GM12878 (cell line): ENCODE data around the gene RSPRY1. TPM values are rescaled to one million over a fixed set of nuclear protein-coding genes. Genes with fewer than 3 reads are reported as not detected.

Experiments
- ATAC-seq: fragments of 200-7000 bp; cut with Tn5 transposase; 3 replicates; pipeline ENCODE4 v1.9.1; 2020; ENCODE audit warnings: mild to moderate bottlenecking, moderate library complexity
- BruUV-seq: library from RNA; stranded (reverse); fragments of 400-500 nt; replicated peaks from 2 replicates; lab custom pipeline; 2021; lab: Mats Ljungman, UMichigan
- CTCF ChIA-PET: fragments of 300-600 bp; sonication (Branson Sonifier 250); formaldehyde crosslinking; extraction: SDS; loops from one replicate; lab custom pipeline; 2021; ENCODE audit warnings: inconsistent platforms; lab: Yijun Ruan, JAX
- POLR2A ChIA-PET: fragments of 350-600 bp; formaldehyde crosslinking; extraction: SDS; loops from one replicate; lab custom pipeline; 2021; ENCODE audit warnings: inconsistent platforms; lab: Charles Lee
- RAD21 ChIA-PET: fragments of 300-600 bp; sonication (Branson Sonifier 250); formaldehyde crosslinking; loops from one replicate; lab custom pipeline; 2023; ENCODE audit warnings: antibody characterized with exemption; ENCODE audit not compliant: unreplicated experiment; lab: Charles Lee
- SMC1A ChIA-PET: fragments of 300-600 bp; sonication (Branson Sonifier 250); formaldehyde crosslinking; loops from one replicate; lab custom pipeline; 2023; ENCODE audit not compliant: unreplicated experiment, uncharacterized antibody; lab: Charles Lee
- DNase-seq: peaks from one replicate; pipeline ENCODE4 v3.0.0-alpha.2; 2011; ENCODE audit warnings: low read depth, low spot score
- FAIRE-seq: peaks from 3 replicates; lab custom pipeline; 2011; peaks lifted over from hg19 to GRCh38; lab: Jason Lieb, UNC
- H2AFZ ChIP-seq: 2 replicates; pipeline ENCODE4 v1.6.0; 2011; ENCODE audit warnings: low read depth, low read length, control low read depth; ENCODE audit not compliant: control insufficient read depth
- H3K27ac ChIP-seq: 2 replicates; pipeline ENCODE4 v1.5.1; 2011; ENCODE audit warnings: control low read depth; ENCODE audit not compliant: control insufficient read depth, insufficient read depth
- H3K27me3 ChIP-seq, 2 experiments: replicated peaks in 1 of 2; 2 replicates each; pipeline versions ENCODE4 v1.6.0 to v1.6.1; 2011; ENCODE audit warnings: low read length in 1 of 2; ENCODE audit not compliant: control insufficient read depth in 2 of 2, insufficient read depth in 2 of 2
- H3K36me3 ChIP-seq, 2 experiments: 2 replicates each; pipeline ENCODE4 v1.5.1; 2011; ENCODE audit warnings: low read length in 1 of 2; ENCODE audit not compliant: control insufficient read depth in 2 of 2, insufficient read depth in 2 of 2
- H3K4me1 ChIP-seq: 2 replicates; pipeline ENCODE4 v1.6.1; 2011; ENCODE audit warnings: mild to moderate bottlenecking, low read length, moderate library complexity, mixed read lengths; ENCODE audit not compliant: control insufficient read depth, insufficient read depth
- H3K4me2 ChIP-seq: 2 replicates; pipeline ENCODE4 v1.6.0; 2011; ENCODE audit warnings: control low read depth; ENCODE audit not compliant: control insufficient read depth, insufficient read depth
- H3K4me3 ChIP-seq: fragments of 200-600 bp; sonication (generic); 2 replicates; pipeline ENCODE4 v1.5.1; 2016
- H3K79me2 ChIP-seq: 2 replicates; pipeline ENCODE4 v1.6.0; 2011; ENCODE audit warnings: low read length; ENCODE audit not compliant: control insufficient read depth, insufficient read depth
- H3K9ac ChIP-seq: 2 replicates; pipeline ENCODE4 v1.8.0; 2011; ENCODE audit warnings: low read length, control low read depth, mixed read lengths; ENCODE audit not compliant: control insufficient read depth, insufficient read depth
- H3K9me3 ChIP-seq: replicated peaks from 3 replicates; pipeline ENCODE4 v1.5.1; 2011; ENCODE audit warnings: mild to moderate bottlenecking, low read length; ENCODE audit not compliant: control insufficient read depth, insufficient read depth
- H4K20me1 ChIP-seq: 2 replicates; pipeline ENCODE4 v1.6.0; 2011; ENCODE audit not compliant: control insufficient read depth, insufficient read depth
- CHD1 ChIP-seq: IDR thresholded peaks from 2 replicates; pipeline ENCODE4 v1.6.1; 2012; ENCODE audit warnings: low read depth, low read length, improper control_type of control experiment
- ELK1 ChIP-seq: IDR thresholded peaks from 2 replicates; pipeline ENCODE4 v1.6.1; 2012; ENCODE audit warnings: low read depth, low read length, improper control_type of control experiment
- KAT2A ChIP-seq: conservative IDR thresholded peaks from 2 replicates; pipeline ENCODE4 v1.6.1; 2011; ENCODE audit warnings: low read depth, low read length; ENCODE audit not compliant: control insufficient read depth
- WGBS: methylation state at CpG from one replicate; pipeline ENCODE4 v1.1.6; 2016; ENCODE audit warnings: low lambda C conversion rate; ENCODE audit not compliant: insufficient replicate concordance, insufficient coverage; ENCODE audit errors: missing lambda C conversion rate; 5-methylcytosine and 5-hydroxymethylcytosine counted together
- in situ Hi-C: fragments of 300-500 bp; cut with MboI; formaldehyde crosslinking; loops from 9 replicates; pipeline ENCODE4 v1.14.3; 2018; ENCODE audit warnings: mixed read lengths
- intact Hi-C: fragments of 100-400 bp; cut with micrococcal nuclease; formaldehyde crosslinking; loops from one replicate; pipeline ENCODE4 v1.14.2; 2022; ENCODE audit not compliant: unreplicated experiment
- polyA plus RNA-seq, 11 experiments: library from polyadenylated mRNA; depleted of rRNA in 4 of 11; unstranded in 6 of 11; stranded (reverse) in 5 of 11; fragments of >200 nt; fragmentation: Nextera tagmentation in 4 of 11; fragmentation: Illumina TruSeq in 1 of 11; extraction: Ambion mirVana in 4 of 11; extraction: Trizol in 1 of 11; gene quantifications; 1 replicate in 1 of 11; 2 replicates in 10 of 11; pipeline versions ENCODE4 v1.2.1 to v1.2.3, GENCODE V29; 2011 to 2016; ENCODE audit warnings: inconsistent platforms in 2 of 11, missing spikeins in 2 of 11, low read depth in 1 of 11
- total RNA-seq, 4 experiments: library from RNA; depleted of rRNA in 3 of 4; stranded (reverse); fragments of >200 nt in 3 of 4; fragmentation: Illumina TruSeq in 1 of 4; extraction: Trizol in 1 of 4; gene quantifications; 2 replicates each; pipeline versions ENCODE4 v1.2.1 to v1.2.3, GENCODE V29; 2013 to 2021

The RSPRY1 gene
- total and polyA plus RNA-seq, 10 of the 15 experiments (the other 5 are each of a cell fraction or from before 2014, with no cell fraction given) = 18.5 to 57.0 (median 41.2) TPM

GRCh38 chr16:57152096-57153093 lies 33.7 kb upstream of the RSPRY1 start:
- peak; percentile 45; the same call in 2 of the 3 replicates for ATAC-seq
- in situ Hi-C loops = no loop called here

More at GRCh38 chr16:57152096-57153093, 33.7 kb upstream of the RSPRY1 start:
- H3K4me2 ChIP-seq = no peak overlapping the region
- no peak overlapping the region for H3K27ac ChIP-seq
- TF ChIP-seq ELK1 (no peak), KAT2A (no peak), CHD1 (no peak)
- POLR2A ChIA-PET = interaction anchor here (0.5 to 1.0 kb wide), 4 partner anchors 12 to 40 kb away, joined by 3 read pairs; no protein-coding TSS in a partner anchor
- no peak overlapping the region for H2AFZ ChIP-seq
- CTCF ChIA-PET = interaction anchor here (0.6 to 2.8 kb wide), 6 partner anchors 15 to 323 kb away, joined by 3 to 14 read pairs (median 4); partner anchors contain the start of gene CPNE2
- H3K9me3 ChIP-seq = no peaks in the 10 kb centered on the region
- RAD21 ChIA-PET = interaction anchor here (1.4 kb wide), 1 partner anchor 26 kb away, joined by 3 read pairs; no protein-coding TSS in a partner anchor
- FAIRE-seq (no peak), DNase-seq (no peak)
- WGBS = 94% methylated on average over 4 of the region's 4 CpGs
- no TSS peak for BruUV-seq
- no peaks in the 10 kb centered on the region for H3K27me3 ChIP-seq
- H3K9ac ChIP-seq = no peak overlapping the region
- H3K79me2 ChIP-seq = no peaks in the 10 kb centered on the region
- peaks cover 12% of the 10 kb centered on the region for H3K4me1 ChIP-seq
- H3K36me3 ChIP-seq = peaks cover 15 to 34% of the 10 kb centered on the region in 2 experiments
- no peaks in the 10 kb centered on the region for H4K20me1 ChIP-seq
- intact Hi-C loops = no loop called here
- SMC1A ChIA-PET = interaction anchor here (1.1 to 1.7 kb wide), 4 partner anchors 10 to 24 kb away, joined by 3 to 4 read pairs (median 4); no protein-coding TSS in a partner anchor
- H3K4me3 ChIP-seq = no peak overlapping the region
